Astrocyte of the cerebellum (primary cell): ENCODE results near the gene PGRMC1.
"Not testable (repeated sequence)": the region's sequence is repeated elsewhere in the genome, so short reads cannot be mapped to it uniquely, and the experiment has no call there.

Source experiments
- DNase-seq: peaks from one replicate; pipeline ENCODE4 v3.0.0-alpha.2; 2011; ENCODE audit warnings: low read depth
- H3K4me3 ChIP-seq: 2 replicates; pipeline ENCODE4 v1.5.1; 2011; ENCODE audit warnings: mild to moderate bottlenecking, low read depth, low read length, moderate library complexity
- in situ Hi-C: cut with HindIII; loops from 2 replicates; pipeline ENCODE4 v1.10.0; 2017; ENCODE audit warnings: low sequenced_read_pairs
- TF ChIP-seq, protein P1 (sequence below): IDR thresholded peaks from 2 replicates; pipeline ENCODE4 v1.5.1; 2012; ENCODE audit warnings: low read length, low read depth, moderate library complexity, mild to moderate bottlenecking; ENCODE audit errors: missing control alignments

PGRMC1 gene

DNA sequence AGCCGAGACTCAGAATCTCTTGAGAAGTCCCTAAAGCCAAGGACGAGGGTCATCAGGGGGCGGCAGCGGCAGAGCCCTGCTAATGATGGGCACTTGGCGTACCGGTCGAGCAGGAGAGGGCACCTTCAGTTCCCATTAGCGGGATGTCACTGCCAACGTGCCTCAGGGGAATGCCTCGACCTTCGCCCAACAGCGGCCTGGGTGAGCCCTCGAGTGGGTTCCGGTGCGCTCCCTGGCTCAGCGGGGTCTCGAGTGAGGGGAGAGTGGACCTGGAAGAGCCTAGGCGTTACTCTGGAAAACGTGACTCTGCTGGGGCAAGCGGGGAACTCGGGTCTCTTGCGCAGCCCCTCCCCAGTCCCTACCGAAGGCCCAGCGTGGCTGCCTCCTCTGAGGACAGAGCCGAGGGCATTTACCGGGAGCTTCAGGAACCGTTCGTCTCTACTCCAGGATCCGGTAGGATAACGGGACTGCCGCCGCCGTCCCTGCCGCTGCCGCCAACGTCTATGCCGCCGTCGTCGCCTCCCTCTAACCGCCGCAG lies 36.9 kb downstream of the PGRMC1 start:
- in situ Hi-C loops = no loop called here
- TF ChIP-seq, protein P1, sequence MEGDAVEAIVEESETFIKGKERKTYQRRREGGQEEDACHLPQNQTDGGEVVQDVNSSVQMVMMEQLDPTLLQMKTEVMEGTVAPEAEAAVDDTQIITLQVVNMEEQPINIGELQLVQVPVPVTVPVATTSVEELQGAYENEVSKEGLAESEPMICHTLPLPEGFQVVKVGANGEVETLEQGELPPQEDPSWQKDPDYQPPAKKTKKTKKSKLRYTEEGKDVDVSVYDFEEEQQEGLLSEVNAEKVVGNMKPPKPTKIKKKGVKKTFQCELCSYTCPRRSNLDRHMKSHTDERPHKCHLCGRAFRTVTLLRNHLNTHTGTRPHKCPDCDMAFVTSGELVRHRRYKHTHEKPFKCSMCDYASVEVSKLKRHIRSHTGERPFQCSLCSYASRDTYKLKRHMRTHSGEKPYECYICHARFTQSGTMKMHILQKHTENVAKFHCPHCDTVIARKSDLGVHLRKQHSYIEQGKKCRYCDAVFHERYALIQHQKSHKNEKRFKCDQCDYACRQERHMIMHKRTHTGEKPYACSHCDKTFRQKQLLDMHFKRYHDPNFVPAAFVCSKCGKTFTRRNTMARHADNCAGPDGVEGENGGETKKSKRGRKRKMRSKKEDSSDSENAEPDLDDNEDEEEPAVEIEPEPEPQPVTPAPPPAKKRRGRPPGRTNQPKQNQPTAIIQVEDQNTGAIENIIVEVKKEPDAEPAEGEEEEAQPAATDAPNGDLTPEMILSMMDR = no peak
- DNase-seq = no peak
- peak overlapping the region; percentile 21 for H3K4me3 ChIP-seq

DNA sequence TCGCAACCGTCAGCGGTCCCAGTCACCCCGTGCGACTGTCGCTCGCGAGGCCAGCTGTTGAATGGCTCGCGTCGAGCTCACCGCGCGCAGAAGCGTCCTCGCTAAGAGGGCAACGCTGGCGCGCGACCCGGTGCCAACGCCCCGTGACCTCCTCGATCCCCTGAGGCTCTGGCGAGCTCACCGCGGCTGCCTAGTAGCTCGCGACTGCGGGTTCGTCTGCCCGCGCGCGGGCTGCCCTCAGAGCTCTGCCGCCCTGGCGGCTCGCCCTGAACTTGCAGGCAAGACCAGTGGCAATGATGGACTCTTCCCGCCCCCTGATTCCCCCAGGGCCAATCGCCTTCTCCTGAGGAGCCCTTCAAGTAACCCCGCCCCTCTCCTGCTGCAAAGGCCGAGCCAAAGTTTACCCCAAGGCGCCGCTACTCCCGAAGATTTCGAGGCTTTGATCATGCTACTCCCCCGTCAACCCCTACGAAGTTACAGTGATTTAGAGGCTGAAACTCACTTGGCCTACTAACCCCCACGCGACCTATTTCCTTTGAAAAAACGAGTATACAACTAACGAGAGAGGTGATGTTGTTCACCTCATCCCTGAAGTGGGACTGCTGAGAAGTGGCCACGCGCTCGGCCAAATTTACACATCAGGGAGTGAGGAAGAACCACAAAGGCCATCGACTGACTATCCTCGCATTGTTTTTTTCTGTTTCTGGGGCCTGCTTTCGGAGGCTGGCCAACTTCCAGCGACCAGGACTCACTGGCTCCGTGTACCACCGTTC lies 37.5 kb downstream of the PGRMC1 start:
- TF ChIP-seq, protein P1 = peak; percentile 32
- in situ Hi-C loops = no loop called here
- peak overlapping the region; percentile 21 for H3K4me3 ChIP-seq
- DNase-seq = peak; percentile 3

DNA sequence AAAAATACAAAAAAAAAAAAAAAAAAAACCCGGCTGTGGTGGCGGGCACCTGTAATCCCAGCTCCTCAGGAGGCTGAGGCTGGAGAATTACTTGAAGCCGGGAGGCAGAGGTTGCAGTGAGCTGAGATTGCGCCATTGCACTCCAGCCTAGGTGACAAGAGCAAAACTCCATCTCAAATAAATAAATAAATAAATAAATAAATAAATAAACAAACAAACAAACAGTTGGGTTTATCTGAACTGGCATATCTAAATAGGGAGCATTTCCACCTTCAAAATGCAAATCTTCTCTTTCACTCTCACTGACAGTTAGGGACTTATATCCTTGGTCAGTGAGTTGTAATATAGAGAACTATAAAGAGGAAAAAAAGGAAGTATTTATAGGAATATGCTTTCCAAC lies 46.3 kb downstream of the PGRMC1 start:
- H3K4me3 ChIP-seq, DNase-seq: not testable (repeated sequence)
- in situ Hi-C loops = loop anchor here (5.0 kb wide), 1 partner anchor 100 kb away; no protein-coding TSS in a partner anchor

DNA sequence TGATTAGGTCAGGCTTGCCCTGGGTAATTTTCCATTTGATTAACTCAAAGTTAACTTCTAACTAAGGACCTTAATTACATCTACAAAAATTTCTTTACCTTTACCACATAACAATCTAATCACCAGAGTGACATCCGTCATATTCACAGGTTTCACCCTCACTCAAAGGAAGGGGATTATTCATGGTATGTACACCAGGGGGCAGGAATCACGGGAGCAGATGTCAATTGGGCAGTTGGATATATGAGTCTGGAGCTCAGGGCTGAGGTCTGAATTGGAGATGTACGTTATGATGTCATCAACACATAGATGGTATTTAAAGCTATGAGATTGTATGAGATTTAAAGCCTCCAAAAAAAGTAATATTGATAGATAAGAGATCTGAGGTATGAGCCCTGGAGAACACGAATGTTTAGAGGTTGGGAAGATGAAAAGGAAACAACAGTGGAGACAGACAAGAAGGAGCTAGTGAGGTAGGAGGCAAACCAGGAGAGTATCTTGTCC lies 52.9 kb downstream of the PGRMC1 start:
- no peak overlapping the region for H3K4me3 ChIP-seq
- no peak for DNase-seq
- in situ Hi-C loops = no loop called here
- TF ChIP-seq, protein P1 = no peak

DNA sequence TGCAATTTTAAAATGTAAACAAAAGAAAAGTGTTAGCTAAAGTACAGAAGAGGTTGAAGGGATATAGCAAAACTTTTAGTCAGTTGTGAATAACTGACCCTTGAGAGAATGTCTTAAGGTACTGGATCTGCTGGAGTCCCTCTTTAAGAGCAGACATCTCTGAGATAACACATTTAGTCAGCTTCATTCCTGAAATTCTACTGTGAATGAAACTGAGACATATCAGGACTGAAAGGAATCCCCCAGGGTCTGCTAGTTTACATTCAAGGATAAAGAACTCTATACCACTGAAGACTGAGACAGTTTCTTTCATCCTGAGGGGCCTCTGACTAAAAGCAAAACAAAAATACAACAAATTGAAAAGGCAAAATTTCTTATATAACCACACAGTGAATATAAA lies 54.4 kb downstream of the PGRMC1 start:
- DNase-seq = no peak
- in situ Hi-C loops = no loop called here
- TF ChIP-seq, protein P1 = no peak
- H3K4me3 ChIP-seq = no peak overlapping the region

DNA sequence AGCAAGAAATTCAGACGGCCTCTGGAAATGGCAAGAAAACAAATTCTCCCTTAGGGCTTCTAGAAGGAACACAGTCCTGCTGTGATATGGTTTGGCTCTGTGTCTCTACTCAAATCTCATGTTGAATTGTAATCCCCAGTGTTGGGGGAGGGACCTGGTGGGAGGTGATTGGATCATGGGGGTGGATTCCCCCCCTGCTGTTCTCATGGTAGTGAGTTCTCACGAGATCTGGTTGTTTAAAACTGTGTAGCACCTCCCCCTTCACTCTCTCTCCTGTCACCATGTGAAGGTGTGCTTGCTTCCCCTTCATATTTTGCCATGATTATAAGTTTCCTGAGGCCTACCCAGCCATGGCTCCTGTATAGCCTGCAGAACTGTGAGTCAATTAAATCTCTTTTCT lies 55.2 kb downstream of the PGRMC1 start:
- DNase-seq, in situ Hi-C loops, H3K4me3 ChIP-seq: not testable (repeated sequence)

DNA sequence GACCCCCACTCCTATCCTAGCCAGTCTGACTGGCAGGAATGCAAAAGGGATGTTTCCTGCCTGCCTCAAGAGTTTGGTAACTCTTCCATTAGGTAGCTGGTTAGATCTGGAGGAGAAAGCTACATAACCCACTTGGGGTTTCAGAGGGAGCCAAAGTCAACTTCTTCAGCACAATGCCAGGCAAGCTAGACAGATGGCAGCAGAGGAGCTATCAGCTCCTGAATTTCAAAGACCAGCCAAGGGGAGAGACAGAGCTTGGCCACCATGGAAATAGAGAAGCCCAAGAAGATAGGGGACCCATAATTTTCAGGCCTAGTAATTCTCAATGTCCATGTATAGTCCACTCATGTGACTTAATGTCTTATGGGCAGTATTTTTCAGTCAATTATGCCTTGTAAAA lies 56.4 kb downstream of the PGRMC1 start:
- TF ChIP-seq, protein P1 = peak; percentile 3
- H3K4me3 ChIP-seq = no peak overlapping the region
- no peak for DNase-seq
- in situ Hi-C loops = no loop called here
